ENCODE data around the gene CATSPERE. TPM values are rescaled to one million over a fixed set of nuclear protein-coding genes. Genes with fewer than 3 reads are reported as not detected.
A peak's percentile ranks its signal among the peaks of the same experiment; 100 is the strongest.

CATSPERE gene
- total and polyA plus RNA-seq, 9 of the 15 experiments (the other 6 are each of a cell fraction or from before 2014, with no cell fraction given), result 0.06 to 0.16 (median 0.09) TPM; not detected in 3

DNA sequence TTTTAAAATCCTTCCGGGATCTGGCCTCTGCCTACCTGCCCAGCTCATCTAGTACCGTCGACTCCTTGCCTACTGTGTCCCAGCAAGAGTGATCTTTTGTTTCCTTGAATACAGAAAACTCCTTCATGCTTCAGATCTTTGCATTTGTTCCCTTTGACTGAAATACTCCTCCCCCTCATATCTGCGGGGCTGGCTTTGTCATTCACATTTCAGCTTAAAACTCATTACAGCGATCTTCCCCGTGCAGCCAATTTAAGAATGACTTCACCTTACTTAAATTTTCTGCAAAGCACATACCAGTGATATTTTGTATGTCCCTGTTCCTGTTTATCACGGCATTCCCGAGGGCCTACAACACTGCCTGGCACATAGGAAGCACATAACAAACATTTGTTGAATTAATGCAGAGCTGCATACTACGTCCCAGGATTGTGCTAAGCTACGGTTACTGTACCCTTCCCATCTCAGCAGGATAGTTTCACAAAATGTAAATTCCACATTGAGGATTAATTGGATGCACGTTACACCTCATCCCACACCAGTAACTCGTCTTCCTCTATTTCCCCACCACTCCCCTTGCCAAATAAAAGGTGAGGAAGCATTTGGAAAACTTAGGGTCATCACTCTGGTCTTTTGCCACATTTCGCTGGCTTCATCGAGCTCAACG, 191.0 kb downstream of the CATSPERE start (continued):
- TF ChIP-seq, protein P1, sequence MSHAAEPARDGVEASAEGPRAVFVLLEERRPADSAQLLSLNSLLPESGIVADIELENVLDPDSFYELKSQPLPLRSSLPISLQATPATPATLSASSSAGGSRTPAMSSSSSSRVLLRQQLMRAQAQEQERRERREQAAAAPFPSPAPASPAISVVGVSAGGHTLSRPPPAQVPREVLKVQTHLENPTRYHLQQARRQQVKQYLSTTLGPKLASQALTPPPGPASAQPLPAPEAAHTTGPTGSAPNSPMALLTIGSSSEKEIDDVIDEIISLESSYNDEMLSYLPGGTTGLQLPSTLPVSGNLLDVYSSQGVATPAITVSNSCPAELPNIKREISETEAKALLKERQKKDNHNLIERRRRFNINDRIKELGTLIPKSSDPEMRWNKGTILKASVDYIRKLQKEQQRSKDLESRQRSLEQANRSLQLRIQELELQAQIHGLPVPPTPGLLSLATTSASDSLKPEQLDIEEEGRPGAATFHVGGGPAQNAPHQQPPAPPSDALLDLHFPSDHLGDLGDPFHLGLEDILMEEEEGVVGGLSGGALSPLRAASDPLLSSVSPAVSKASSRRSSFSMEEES (CRISPR knock-in tag; IDR thresholded peaks at IDR 0.05), result no peak
- TF ChIP-seq KDM1A (IDR thresholded peaks at IDR 0.05) (0 out of 4 replicates have a peak, but pooled peaks have one; percentile 13 to 40), MECOM (CRISPR knock-in tag; IDR thresholded peaks at IDR 0.05) (peak; percentile 67; the same call in 1 of the 2 replicates), MCM7 (IDR thresholded peaks at IDR 0.05) (no peak), BRD9 (IDR thresholded peaks at IDR 0.05; ENCODE audit: low read depth, partially characterized antibody) (no peak), ZNF780A (CRISPR knock-in tag; IDR thresholded peaks at IDR 0.05) (0 out of 2 replicates have a peak, but pooled peaks have one; percentile 26), POLR2AphosphoS5 (IDR thresholded peaks at IDR 0.05; ENCODE audit: control insufficient read depth, insufficient read depth, low read depth, low read length) (peak; percentile 66), SP1 (CRISPR knock-in tag; IDR thresholded peaks at IDR 0.05) (no peak), EHMT2 (IDR thresholded peaks at IDR 0.05) (0 out of 2 replicates have a peak, but pooled peaks have one; percentile 33), KLF10 (CRISPR knock-in tag; IDR thresholded peaks at IDR 0.05) (no peak), EWSR1 (IDR thresholded peaks at IDR 0.05; ENCODE audit: borderline replicate concordance, low read depth, partially characterized antibody) (no peak), SREBF2 (CRISPR knock-in tag; IDR thresholded peaks at IDR 0.05) (0 out of 2 replicates have a peak, but pooled peaks have one; percentile 47), NEUROD1 (IDR thresholded peaks at IDR 0.05; ENCODE audit: borderline replicate concordance, low read depth, low read length, partially characterized antibody) (peak; percentile 15)
- TF ChIP-seq, protein P2, sequence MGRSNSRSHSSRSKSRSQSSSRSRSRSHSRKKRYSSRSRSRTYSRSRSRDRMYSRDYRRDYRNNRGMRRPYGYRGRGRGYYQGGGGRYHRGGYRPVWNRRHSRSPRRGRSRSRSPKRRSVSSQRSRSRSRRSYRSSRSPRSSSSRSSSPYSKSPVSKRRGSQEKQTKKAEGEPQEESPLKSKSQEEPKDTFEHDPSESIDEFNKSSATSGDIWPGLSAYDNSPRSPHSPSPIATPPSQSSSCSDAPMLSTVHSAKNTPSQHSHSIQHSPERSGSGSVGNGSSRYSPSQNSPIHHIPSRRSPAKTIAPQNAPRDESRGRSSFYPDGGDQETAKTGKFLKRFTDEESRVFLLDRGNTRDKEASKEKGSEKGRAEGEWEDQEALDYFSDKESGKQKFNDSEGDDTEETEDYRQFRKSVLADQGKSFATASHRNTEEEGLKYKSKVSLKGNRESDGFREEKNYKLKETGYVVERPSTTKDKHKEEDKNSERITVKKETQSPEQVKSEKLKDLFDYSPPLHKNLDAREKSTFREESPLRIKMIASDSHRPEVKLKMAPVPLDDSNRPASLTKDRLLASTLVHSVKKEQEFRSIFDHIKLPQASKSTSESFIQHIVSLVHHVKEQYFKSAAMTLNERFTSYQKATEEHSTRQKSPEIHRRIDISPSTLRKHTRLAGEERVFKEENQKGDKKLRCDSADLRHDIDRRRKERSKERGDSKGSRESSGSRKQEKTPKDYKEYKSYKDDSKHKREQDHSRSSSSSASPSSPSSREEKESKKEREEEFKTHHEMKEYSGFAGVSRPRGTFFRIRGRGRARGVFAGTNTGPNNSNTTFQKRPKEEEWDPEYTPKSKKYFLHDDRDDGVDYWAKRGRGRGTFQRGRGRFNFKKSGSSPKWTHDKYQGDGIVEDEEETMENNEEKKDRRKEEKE (IDR thresholded peaks at IDR 0.05; ENCODE audit: borderline replicate concordance in 1 of 2, control insufficient read depth in 1 of 2, low read depth in 2 of 2, low read length in 1 of 2), result no peak
- TF ChIP-seq, protein P3, sequence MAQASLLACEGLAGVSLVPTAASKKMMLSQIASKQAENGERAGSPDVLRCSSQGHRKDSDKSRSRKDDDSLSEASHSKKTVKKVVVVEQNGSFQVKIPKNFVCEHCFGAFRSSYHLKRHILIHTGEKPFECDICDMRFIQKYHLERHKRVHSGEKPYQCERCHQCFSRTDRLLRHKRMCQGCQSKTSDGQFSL (CRISPR knock-in tag; IDR thresholded peaks at IDR 0.05), result no peak
- TF ChIP-seq, protein P3 (tag; IDR thresholded peaks at IDR 0.05), result no peak
- TF ChIP-seq, protein P4, sequence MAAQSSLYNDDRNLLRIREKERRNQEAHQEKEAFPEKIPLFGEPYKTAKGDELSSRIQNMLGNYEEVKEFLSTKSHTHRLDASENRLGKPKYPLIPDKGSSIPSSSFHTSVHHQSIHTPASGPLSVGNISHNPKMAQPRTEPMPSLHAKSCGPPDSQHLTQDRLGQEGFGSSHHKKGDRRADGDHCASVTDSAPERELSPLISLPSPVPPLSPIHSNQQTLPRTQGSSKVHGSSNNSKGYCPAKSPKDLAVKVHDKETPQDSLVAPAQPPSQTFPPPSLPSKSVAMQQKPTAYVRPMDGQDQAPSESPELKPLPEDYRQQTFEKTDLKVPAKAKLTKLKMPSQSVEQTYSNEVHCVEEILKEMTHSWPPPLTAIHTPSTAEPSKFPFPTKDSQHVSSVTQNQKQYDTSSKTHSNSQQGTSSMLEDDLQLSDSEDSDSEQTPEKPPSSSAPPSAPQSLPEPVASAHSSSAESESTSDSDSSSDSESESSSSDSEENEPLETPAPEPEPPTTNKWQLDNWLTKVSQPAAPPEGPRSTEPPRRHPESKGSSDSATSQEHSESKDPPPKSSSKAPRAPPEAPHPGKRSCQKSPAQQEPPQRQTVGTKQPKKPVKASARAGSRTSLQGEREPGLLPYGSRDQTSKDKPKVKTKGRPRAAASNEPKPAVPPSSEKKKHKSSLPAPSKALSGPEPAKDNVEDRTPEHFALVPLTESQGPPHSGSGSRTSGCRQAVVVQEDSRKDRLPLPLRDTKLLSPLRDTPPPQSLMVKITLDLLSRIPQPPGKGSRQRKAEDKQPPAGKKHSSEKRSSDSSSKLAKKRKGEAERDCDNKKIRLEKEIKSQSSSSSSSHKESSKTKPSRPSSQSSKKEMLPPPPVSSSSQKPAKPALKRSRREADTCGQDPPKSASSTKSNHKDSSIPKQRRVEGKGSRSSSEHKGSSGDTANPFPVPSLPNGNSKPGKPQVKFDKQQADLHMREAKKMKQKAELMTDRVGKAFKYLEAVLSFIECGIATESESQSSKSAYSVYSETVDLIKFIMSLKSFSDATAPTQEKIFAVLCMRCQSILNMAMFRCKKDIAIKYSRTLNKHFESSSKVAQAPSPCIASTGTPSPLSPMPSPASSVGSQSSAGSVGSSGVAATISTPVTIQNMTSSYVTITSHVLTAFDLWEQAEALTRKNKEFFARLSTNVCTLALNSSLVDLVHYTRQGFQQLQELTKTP (IDR thresholded peaks at IDR 0.05; ENCODE audit: low read depth in 1 of 2, partially characterized antibody in 2 of 2), result peak in 1 of 2 experiments; percentile 37
